SK-N-SH treated with all-trans-retinoic acid at 6 μM for 48 hours (cell line): ENCODE data around the gene TMEM25.

Source experiments
- ARNTL ChIP-seq: fragments of 450-650 bp; formaldehyde crosslinking; IDR thresholded peaks from 2 replicates; pipeline ENCODE4 v1.5.0; 2020; ENCODE audit warnings: low read depth, mild to moderate bottlenecking, moderate library complexity, borderline replicate concordance
- CREB5 ChIP-seq: fragments of 250-450 bp; sonication (Bioruptor Pico); IDR thresholded peaks from 2 replicates; pipeline ENCODE4 v1.5.1; 2020; ENCODE audit warnings: low read depth, mild to moderate bottlenecking, moderate library complexity
- GLIS3 ChIP-seq: fragments of 250-450 bp; sonication (Bioruptor Pico); IDR thresholded peaks from 2 replicates; pipeline ENCODE4 v1.5.0; 2020; ENCODE audit warnings: mild to moderate bottlenecking, moderate library complexity
- ISL1 ChIP-seq: fragments of 250-450 bp; sonication (Bioruptor Pico); IDR thresholded peaks from 2 replicates; pipeline ENCODE4 v2.1.2; 2022; ENCODE audit warnings: mild to moderate bottlenecking, moderate library complexity
- TSHZ2 ChIP-seq: fragments of 250-450 bp; sonication (Bioruptor Pico); IDR thresholded peaks from 2 replicates; pipeline ENCODE4 v1.5.0; 2020; ENCODE audit warnings: mild to moderate bottlenecking, moderate library complexity
- ZC3H10 ChIP-seq: fragments of 250-450 bp; sonication (Bioruptor Pico); IDR thresholded peaks from 2 replicates; pipeline ENCODE4 v1.5.1; 2021; ENCODE audit warnings: mild to moderate bottlenecking, moderate library complexity
- ZFP3 ChIP-seq: fragments of 250-450 bp; sonication (Bioruptor Pico); IDR thresholded peaks from 2 replicates; pipeline ENCODE4 v1.5.0; 2020; ENCODE audit warnings: mild to moderate bottlenecking, moderate library complexity
- ZFP30 ChIP-seq: fragments of 450-650 bp; formaldehyde crosslinking; IDR thresholded peaks from 2 replicates; pipeline ENCODE4 v1.5.0; 2022; ENCODE audit warnings: mild to moderate bottlenecking, moderate library complexity
- ZNF565 ChIP-seq: fragments of 450-650 bp; formaldehyde crosslinking; conservative IDR thresholded peaks from 2 replicates; pipeline ENCODE4 v1.5.0; 2020; ENCODE audit warnings: low read depth, mild to moderate bottlenecking, moderate library complexity
- ZNF8 ChIP-seq: fragments of 450-650 bp; formaldehyde crosslinking; IDR thresholded peaks from 2 replicates; pipeline ENCODE4 v1.5.0; 2020; ENCODE audit warnings: mild to moderate bottlenecking, moderate library complexity
- TF ChIP-seq, protein P1 (sequence below): fragments of 250-450 bp; sonication (Bioruptor Pico); IDR thresholded peaks from 2 replicates; pipeline ENCODE4 v1.8.0; 2021; ENCODE audit warnings: low read depth, mild to moderate bottlenecking, moderate library complexity, borderline replicate concordance

GRCh38 chr11:118485273-118485672 is 45.7 kb upstream of the TMEM25 start:
- TF ChIP-seq ZFP30 (CRISPR knock-in tag) (no peak), ZFP3 (no peak), ZNF565 (CRISPR knock-in tag) (no peak), ZC3H10 (CRISPR knock-in tag) (no peak), GLIS3 (CRISPR knock-in tag) (no peak), ZNF8 (CRISPR knock-in tag) (no peak), CREB5 (CRISPR knock-in tag) (no peak), ISL1 (CRISPR knock-in tag) (no peak), ARNTL (CRISPR knock-in tag) (no peak), TSHZ2 (no peak)
- TF ChIP-seq, protein P1, sequence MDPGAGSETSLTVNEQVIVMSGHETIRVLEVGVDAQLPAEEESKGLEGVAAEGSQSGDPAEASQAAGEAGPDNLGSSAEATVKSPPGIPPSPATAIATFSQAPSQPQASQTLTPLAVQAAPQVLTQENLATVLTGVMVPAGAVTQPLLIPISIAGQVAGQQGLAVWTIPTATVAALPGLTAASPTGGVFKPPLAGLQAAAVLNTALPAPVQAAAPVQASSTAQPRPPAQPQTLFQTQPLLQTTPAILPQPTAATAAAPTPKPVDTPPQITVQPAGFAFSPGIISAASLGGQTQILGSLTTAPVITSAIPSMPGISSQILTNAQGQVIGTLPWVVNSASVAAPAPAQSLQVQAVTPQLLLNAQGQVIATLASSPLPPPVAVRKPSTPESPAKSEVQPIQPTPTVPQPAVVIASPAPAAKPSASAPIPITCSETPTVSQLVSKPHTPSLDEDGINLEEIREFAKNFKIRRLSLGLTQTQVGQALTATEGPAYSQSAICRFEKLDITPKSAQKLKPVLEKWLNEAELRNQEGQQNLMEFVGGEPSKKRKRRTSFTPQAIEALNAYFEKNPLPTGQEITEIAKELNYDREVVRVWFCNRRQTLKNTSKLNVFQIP (CRISPR knock-in tag), result no peak
